Spleen (tissue), 7 donors: ENCODE data around the gene IGF1.

Source experiments
- CTCF ChIP-seq, 11 experiments: fragments of 200-600 bp in 7 of 11; fragments of 450-650 bp in 4 of 11; sonication (generic) in 4 of 11; IDR thresholded peaks in 8 of 11; conservative IDR thresholded peaks in 3 of 11; 1 replicate in 7 of 11; 2 replicates in 4 of 11; pipeline versions ENCODE4 v1.4.0 to v1.8.0; 2016 to 2021; ENCODE audit warnings: antibody characterized with exemption in 11 of 11, inconsistent platforms in 4 of 11, mild to moderate bottlenecking in 1 of 11
- POLR2AphosphoS5 ChIP-seq, 3 donors: sonication (generic); formaldehyde crosslinking; IDR thresholded peaks; one replicate each; pipeline ENCODE4 v1.5.1; 2017; ENCODE audit warnings: antibody characterized with exemption in 3 of 3
- donor health status: DM: no; HTN: no; CAD: no; lungs with moderate emphysema.
- donor health status: DM: no; HTN: no; CAD: no.
- donor health status: DM: no; HTN: no; CAD: no.

- TF ChIP-seq POLR2AphosphoS5 (IDR thresholded peaks at IDR 0.05) (no peak), CTCF (IDR thresholded peaks at IDR 0.05 in 8 of 11, conservative IDR thresholded peaks at IDR 0.05 in 3 of 11) (no peak)
Measured at GRCh38 chr12:102514696-102515095, 34.3 kb upstream of the IGF1 start.
